ENCODE measurements around the gene CDH1. TPM values are rescaled to one million over a fixed set of nuclear protein-coding genes. Genes with fewer than 3 reads are reported as not detected.

CDH1 gene
- total RNA-seq (4.6 TPM), polyA plus RNA-seq (under 1 TPM; 0.41 to 0.85 (median 0.62) TPM)

- peak within 1 kb of the TSS in 1 of 3 donors; percentile 43 for H3K27ac Mint-ChIP-seq
- H3K4me3 ChIP-seq (ENCODE audit: low read depth, low read length): no peak within 1 kb of the TSS
Observed at GRCh38 chr16:68737046-68737729, at the start of gene CDH1. Gene CDH1 (plus strand): TSS chr16:68737292. CDS start chr16:68737416, 124 bp downstream.

GRCh38 chr16:68689921-68690320, 47.2 kb upstream of the CDH1 start:
- H3K36me3 Mint-ChIP-seq: no peaks in the 10 kb centered on the region
- Histone ChIP-seq H3K4me1 (ENCODE audit: control insufficient read depth, insufficient read depth, low read length, poor library complexity, severe bottlenecking) (no peaks in the 10 kb centered on the region), H3K27me3 (ENCODE audit: control insufficient read depth, insufficient read depth, low read length) (no peaks in the 10 kb centered on the region), H3K4me3 (ENCODE audit: low read depth, low read length) (no peak overlapping the region), H3K36me3 (ENCODE audit: control insufficient read depth, insufficient read depth, low read length) (no peaks in the 10 kb centered on the region), H3K9me3 (ENCODE audit: control insufficient read depth in 2 of 2, low read length in 2 of 2) (no peaks in the 10 kb centered on the region), H3K27ac (ENCODE audit: insufficient read depth, low read length, poor library complexity, severe bottlenecking) (no peak overlapping the region)
- no peak overlapping the region for H3K27ac Mint-ChIP-seq
- no peaks in the 10 kb centered on the region for H3K27me3 Mint-ChIP-seq
- DNase-seq: no peak
- no peak overlapping the region for H3K4me3 Mint-ChIP-seq
- no peak for ATAC-seq (ENCODE audit: low read depth in 2 of 2)
- no peaks in the 10 kb centered on the region for H3K4me1 Mint-ChIP-seq
- no peaks in the 10 kb centered on the region for H3K9me3 Mint-ChIP-seq

More at GRCh38 chr16:68737046-68737729, at the start of gene CDH1:
- ATAC-seq (ENCODE audit: low read depth in 2 of 2) (peak; percentile 59 to 66), DNase-seq (peak; percentile 3 to 45 (median 27))
- Histone ChIP-seq H3K9me3 (ENCODE audit: control insufficient read depth in 2 of 2, low read length in 2 of 2) (no peaks in the 10 kb centered on the region), H3K4me1 (ENCODE audit: control insufficient read depth, insufficient read depth, low read length, poor library complexity, severe bottlenecking) (peaks cover 15% of the 10 kb centered on the region), H3K27me3 (ENCODE audit: control insufficient read depth, insufficient read depth, low read length) (peaks cover 4% of the 10 kb centered on the region), H3K27ac (ENCODE audit: insufficient read depth, low read length, poor library complexity, severe bottlenecking) (no peak within 1 kb of the TSS), H3K36me3 (ENCODE audit: control insufficient read depth, insufficient read depth, low read length) (no peaks in the 10 kb centered on the region)
- Mint-ChIP-seq H3K4me1 (peaks cover 0 to 9% (median 5%) of the 10 kb centered on the region in 4 donors), H3K36me3 (no peaks in the 10 kb centered on the region), H3K27me3 (peaks cover 62% of the 10 kb centered on the region), H3K4me3 (peak within 1 kb of the TSS in 3 of 4 donors; percentile 68 to 79 (median 78)), H3K9me3 (no peaks in the 10 kb centered on the region)

- no peaks in the 10 kb centered on the region for H3K4me1 ChIP-seq (ENCODE audit: control insufficient read depth, insufficient read depth, low read length, poor library complexity, severe bottlenecking)
- no peak overlapping the region for H3K4me3 ChIP-seq (ENCODE audit: low read depth, low read length)
- H3K36me3 Mint-ChIP-seq: no peaks in the 10 kb centered on the region
- no peak for DNase-seq
- no peaks in the 10 kb centered on the region for H3K4me1 Mint-ChIP-seq
- H3K27me3 ChIP-seq (ENCODE audit: control insufficient read depth, insufficient read depth, low read length): no peaks in the 10 kb centered on the region
- no peak for ATAC-seq (ENCODE audit: low read depth in 2 of 2)
- no peaks in the 10 kb centered on the region for H3K9me3 Mint-ChIP-seq
- no peak overlapping the region for H3K4me3 Mint-ChIP-seq
- no peak overlapping the region for H3K27ac ChIP-seq (ENCODE audit: insufficient read depth, low read length, poor library complexity, severe bottlenecking)
- no peak overlapping the region for H3K27ac Mint-ChIP-seq
- peaks cover 5% of the 10 kb centered on the region for H3K27me3 Mint-ChIP-seq
- H3K9me3 ChIP-seq (ENCODE audit: control insufficient read depth in 2 of 2, low read length in 2 of 2): no peaks in the 10 kb centered on the region
- H3K36me3 ChIP-seq (ENCODE audit: control insufficient read depth, insufficient read depth, low read length): no peaks in the 10 kb centered on the region
Observed at GRCh38 chr16:68695575-68695974, 41.5 kb upstream of the CDH1 start.

- H3K4me3 Mint-ChIP-seq: no peak overlapping the region
Observed at GRCh38 chr16:68696514-68696913, 40.6 kb upstream of the CDH1 start.

GRCh38 chr16:68698091-68698490, 39.0 kb upstream of the CDH1 start:
- H3K27me3 ChIP-seq (ENCODE audit: control insufficient read depth, insufficient read depth, low read length): no peaks in the 10 kb centered on the region
- H3K4me3 ChIP-seq (ENCODE audit: low read depth, low read length): no peak overlapping the region
- H3K4me3 Mint-ChIP-seq: no peak overlapping the region
- ATAC-seq (ENCODE audit: low read depth in 2 of 2): no peak
- H3K9me3 ChIP-seq (ENCODE audit: control insufficient read depth in 2 of 2, low read length in 2 of 2): no peaks in the 10 kb centered on the region
- H3K36me3 Mint-ChIP-seq: no peaks in the 10 kb centered on the region
- H3K4me1 ChIP-seq (ENCODE audit: control insufficient read depth, insufficient read depth, low read length, poor library complexity, severe bottlenecking): no peaks in the 10 kb centered on the region
- DNase-seq: no peak
- H3K27ac ChIP-seq (ENCODE audit: insufficient read depth, low read length, poor library complexity, severe bottlenecking): no peak overlapping the region
- H3K27ac Mint-ChIP-seq: no peak overlapping the region
- no peaks in the 10 kb centered on the region for H3K4me1 Mint-ChIP-seq
- no peaks in the 10 kb centered on the region for H3K36me3 ChIP-seq (ENCODE audit: control insufficient read depth, insufficient read depth, low read length)
- H3K27me3 Mint-ChIP-seq: peaks cover 5% of the 10 kb centered on the region
- H3K9me3 Mint-ChIP-seq: no peaks in the 10 kb centered on the region

More at GRCh38 chr16:68696514-68696913, 40.6 kb upstream of the CDH1 start:
- Histone ChIP-seq H3K36me3 (ENCODE audit: control insufficient read depth, insufficient read depth, low read length) (no peaks in the 10 kb centered on the region), H3K27ac (ENCODE audit: insufficient read depth, low read length, poor library complexity, severe bottlenecking) (no peak overlapping the region), H3K9me3 (ENCODE audit: control insufficient read depth in 2 of 2, low read length in 2 of 2) (no peaks in the 10 kb centered on the region), H3K4me1 (ENCODE audit: control insufficient read depth, insufficient read depth, low read length, poor library complexity, severe bottlenecking) (no peaks in the 10 kb centered on the region), H3K27me3 (ENCODE audit: control insufficient read depth, insufficient read depth, low read length) (no peaks in the 10 kb centered on the region), H3K4me3 (ENCODE audit: low read depth, low read length) (no peak overlapping the region)
- no peak overlapping the region for H3K27ac Mint-ChIP-seq
- no peak for ATAC-seq (ENCODE audit: low read depth in 2 of 2)
- H3K27me3 Mint-ChIP-seq: peaks cover 5% of the 10 kb centered on the region
- H3K4me1 Mint-ChIP-seq: no peaks in the 10 kb centered on the region
- H3K9me3 Mint-ChIP-seq: no peaks in the 10 kb centered on the region
- H3K36me3 Mint-ChIP-seq: no peaks in the 10 kb centered on the region
- DNase-seq: no peak

- peaks cover 0 to 5% (median 2%) of the 10 kb centered on the region in 4 donors for H3K4me1 Mint-ChIP-seq
- H3K9me3 Mint-ChIP-seq: no peaks in the 10 kb centered on the region
- Histone ChIP-seq H3K27me3 (ENCODE audit: control insufficient read depth, insufficient read depth, low read length) (no peaks in the 10 kb centered on the region), H3K36me3 (ENCODE audit: control insufficient read depth, insufficient read depth, low read length) (no peaks in the 10 kb centered on the region), H3K27ac (ENCODE audit: insufficient read depth, low read length, poor library complexity, severe bottlenecking) (no peak overlapping the region), H3K4me3 (ENCODE audit: low read depth, low read length) (no peak overlapping the region), H3K9me3 (ENCODE audit: control insufficient read depth in 2 of 2, low read length in 2 of 2) (no peaks in the 10 kb centered on the region), H3K4me1 (ENCODE audit: control insufficient read depth, insufficient read depth, low read length, poor library complexity, severe bottlenecking) (no peaks in the 10 kb centered on the region)
- H3K36me3 Mint-ChIP-seq: no peaks in the 10 kb centered on the region
- ATAC-seq (ENCODE audit: low read depth in 2 of 2): no peak
- no peak overlapping the region for H3K4me3 Mint-ChIP-seq
- DNase-seq: no peak
- H3K27me3 Mint-ChIP-seq: peaks cover 5% of the 10 kb centered on the region
- no peak overlapping the region for H3K27ac Mint-ChIP-seq
Observed at GRCh38 chr16:68700120-68700519, 37.0 kb upstream of the CDH1 start.

GRCh38 chr16:68700831-68701230, 36.3 kb upstream of the CDH1 start:
- H3K9me3 Mint-ChIP-seq: no peaks in the 10 kb centered on the region
- H3K27me3 ChIP-seq (ENCODE audit: control insufficient read depth, insufficient read depth, low read length): no peaks in the 10 kb centered on the region
- peaks cover 0 to 5% (median 2%) of the 10 kb centered on the region in 4 donors for H3K4me1 Mint-ChIP-seq
- no peak overlapping the region for H3K27ac Mint-ChIP-seq
- no peaks in the 10 kb centered on the region for H3K36me3 Mint-ChIP-seq
- H3K36me3 ChIP-seq (ENCODE audit: control insufficient read depth, insufficient read depth, low read length): no peaks in the 10 kb centered on the region
- H3K9me3 ChIP-seq (ENCODE audit: control insufficient read depth in 2 of 2, low read length in 2 of 2): no peaks in the 10 kb centered on the region
- peaks cover 5% of the 10 kb centered on the region for H3K27me3 Mint-ChIP-seq
- H3K4me3 ChIP-seq (ENCODE audit: low read depth, low read length): no peak overlapping the region
- H3K27ac ChIP-seq (ENCODE audit: insufficient read depth, low read length, poor library complexity, severe bottlenecking): no peak overlapping the region
- ATAC-seq (ENCODE audit: low read depth in 2 of 2): no peak
- no peaks in the 10 kb centered on the region for H3K4me1 ChIP-seq (ENCODE audit: control insufficient read depth, insufficient read depth, low read length, poor library complexity, severe bottlenecking)
- no peak for DNase-seq
- H3K4me3 Mint-ChIP-seq: no peak overlapping the region

All from CD4-positive, CD25-positive, alpha-beta regulatory T cell (primary cell).